ENCODE data around the gene ABCB11. TPM values are rescaled to one million over a fixed set of nuclear protein-coding genes. Genes with fewer than 3 reads are reported as not detected.

Gene ABCB11
- total RNA-seq, 1 donor from 2014 or later: 0.02 TPM

GRCh38 chr2:168951871-168952270 lies 79.3 kb downstream of the ABCB11 start:
- no peak overlapping the region for H3K4me3 Mint-ChIP-seq (ENCODE audit: unreplicated experiment)
- TF ChIP-seq CTCF (IDR thresholded peaks at IDR 0.05; ENCODE audit: insufficient read depth, low read depth, low read length): no peak
- TF ChIP-seq EZH2 (IDR thresholded peaks at IDR 0.05; ENCODE audit: insufficient read depth, low read length): no peak
- no peak overlapping the region for H3K27ac Mint-ChIP-seq (ENCODE audit: unreplicated experiment)
- H4K20me1 ChIP-seq (ENCODE audit: insufficient read depth, low read length): no peaks in the 10 kb centered on the region
- H3K27me3 ChIP-seq (ENCODE audit: insufficient read depth, low read length): no peaks in the 10 kb centered on the region
- no peaks in the 10 kb centered on the region for H3K36me3 Mint-ChIP-seq (ENCODE audit: low read depth, unreplicated experiment)
- FAIRE-seq (no peak), DNase-seq (ENCODE audit: low read depth) (no peak)
- no peak overlapping the region for H2AFZ ChIP-seq (ENCODE audit: low read depth, low read length)
- H3K4me1 ChIP-seq (ENCODE audit: insufficient read depth, low read length): no peaks in the 10 kb centered on the region
- peaks cover 2% of the 10 kb centered on the region for H3K27me3 Mint-ChIP-seq (ENCODE audit: low read depth, unreplicated experiment)
- H3K36me3 ChIP-seq (ENCODE audit: insufficient read depth, low read length): no peaks in the 10 kb centered on the region
- no peak overlapping the region for H3K27ac ChIP-seq (ENCODE audit: low read depth, low read length)
- no peak overlapping the region for H3K4me3 ChIP-seq (ENCODE audit: insufficient read depth, low read depth, low read length)
- H3K4me1 Mint-ChIP-seq (ENCODE audit: low read depth, unreplicated experiment): no peaks in the 10 kb centered on the region
- H3K9me3 ChIP-seq (ENCODE audit: insufficient read depth, low read depth, low read length): no peaks in the 10 kb centered on the region
- H3K9ac ChIP-seq (ENCODE audit: low read length): no peak overlapping the region
- no peaks in the 10 kb centered on the region for H3K79me2 ChIP-seq (ENCODE audit: insufficient read depth, low read length)
- H3K9me3 Mint-ChIP-seq (ENCODE audit: unreplicated experiment): peaks cover 4% of the 10 kb centered on the region
- H3K4me2 ChIP-seq (ENCODE audit: low read length): no peak overlapping the region

- no peaks in the 10 kb centered on the region for H3K79me2 ChIP-seq (ENCODE audit: insufficient read depth, low read length)
- H3K27ac ChIP-seq (ENCODE audit: low read depth, low read length): no peak overlapping the region
- Mint-ChIP-seq H3K4me1 (ENCODE audit: low read depth, unreplicated experiment) (no peaks in the 10 kb centered on the region), H3K36me3 (ENCODE audit: low read depth, unreplicated experiment) (no peaks in the 10 kb centered on the region), H3K27ac (ENCODE audit: unreplicated experiment) (no peak overlapping the region), H3K27me3 (ENCODE audit: low read depth, unreplicated experiment) (peaks cover 4% of the 10 kb centered on the region), H3K4me3 (ENCODE audit: unreplicated experiment) (no peak overlapping the region), H3K9me3 (ENCODE audit: unreplicated experiment) (no peaks in the 10 kb centered on the region)
- no peaks in the 10 kb centered on the region for H3K36me3 ChIP-seq (ENCODE audit: insufficient read depth, low read length)
- no peaks in the 10 kb centered on the region for H3K9me3 ChIP-seq (ENCODE audit: insufficient read depth, low read depth, low read length)
- H4K20me1 ChIP-seq (ENCODE audit: insufficient read depth, low read length): no peaks in the 10 kb centered on the region
- no peak overlapping the region for H3K9ac ChIP-seq (ENCODE audit: low read length)
- no peak overlapping the region for H2AFZ ChIP-seq (ENCODE audit: low read depth, low read length)
- no peak overlapping the region for H3K4me2 ChIP-seq (ENCODE audit: low read length)
- DNase-seq (ENCODE audit: low read depth) (no peak), FAIRE-seq (no peak)
- TF ChIP-seq CTCF (IDR thresholded peaks at IDR 0.05; ENCODE audit: insufficient read depth, low read depth, low read length) (no peak), EZH2 (IDR thresholded peaks at IDR 0.05; ENCODE audit: insufficient read depth, low read length) (no peak)
- no peaks in the 10 kb centered on the region for H3K4me1 ChIP-seq (ENCODE audit: insufficient read depth, low read length)
- H3K27me3 ChIP-seq (ENCODE audit: insufficient read depth, low read length): no peaks in the 10 kb centered on the region
- no peak overlapping the region for H3K4me3 ChIP-seq (ENCODE audit: insufficient read depth, low read depth, low read length)
These were observed 81.8 kb downstream of the ABCB11 start for GRCh38 chr2:168949324-168949723.

GRCh38 chr2:168948621-168949212 lies 82.4 kb downstream of the ABCB11 start:
- Histone ChIP-seq H3K79me2 (ENCODE audit: insufficient read depth, low read length) (no peaks in the 10 kb centered on the region), H3K4me3 (ENCODE audit: insufficient read depth, low read depth, low read length) (no peak overlapping the region), H4K20me1 (ENCODE audit: insufficient read depth, low read length) (no peaks in the 10 kb centered on the region), H3K36me3 (ENCODE audit: insufficient read depth, low read length) (no peaks in the 10 kb centered on the region), H3K4me1 (ENCODE audit: insufficient read depth, low read length) (no peaks in the 10 kb centered on the region), H3K27me3 (ENCODE audit: insufficient read depth, low read length) (no peaks in the 10 kb centered on the region), H3K4me2 (ENCODE audit: low read length) (no peak overlapping the region), H2AFZ (ENCODE audit: low read depth, low read length) (no peak overlapping the region), H3K9me3 (ENCODE audit: insufficient read depth, low read depth, low read length) (no peaks in the 10 kb centered on the region), H3K27ac (ENCODE audit: low read depth, low read length) (no peak overlapping the region), H3K9ac (ENCODE audit: low read length) (no peak overlapping the region)
- no peak for FAIRE-seq
- no peaks in the 10 kb centered on the region for H3K4me1 Mint-ChIP-seq (ENCODE audit: low read depth, unreplicated experiment)
- no peak overlapping the region for H3K27ac Mint-ChIP-seq (ENCODE audit: unreplicated experiment)
- no peak for DNase-seq (ENCODE audit: low read depth)
- H3K4me3 Mint-ChIP-seq (ENCODE audit: unreplicated experiment): no peak overlapping the region
- no peaks in the 10 kb centered on the region for H3K36me3 Mint-ChIP-seq (ENCODE audit: low read depth, unreplicated experiment)
- peaks cover 4% of the 10 kb centered on the region for H3K27me3 Mint-ChIP-seq (ENCODE audit: low read depth, unreplicated experiment)
- TF ChIP-seq CTCF (IDR thresholded peaks at IDR 0.05; ENCODE audit: insufficient read depth, low read depth, low read length) (peak; percentile 56), EZH2 (IDR thresholded peaks at IDR 0.05; ENCODE audit: insufficient read depth, low read length) (no peak)
- no peaks in the 10 kb centered on the region for H3K9me3 Mint-ChIP-seq (ENCODE audit: unreplicated experiment)
